NAMALWA (cell line): ENCODE data around the gene PRKAR2B.

Experiments
- DNase-seq: peaks from one replicate; pipeline ENCODE4 v3.0.0-alpha.2; 2015; ENCODE audit warnings: low spot score

PRKAR2B gene

GRCh38 chr7:107044347-107045194 lies at the start of gene PRKAR2B:
PRKAR2B (plus strand) TSS chr7:107044705; CDS start chr7:107044908, 203 bp downstream.
- DNase-seq: peak; percentile 91

GRCh38 chr7:106994833-106995232 lies 49.7 kb upstream of the PRKAR2B start:
- DNase-seq: no peak

- no peak for DNase-seq
Measured at GRCh38 chr7:106997487-106998271, 46.8 kb upstream of the PRKAR2B start.

- no peak for DNase-seq
Measured at GRCh38 chr7:106999023-106999422, 45.5 kb upstream of the PRKAR2B start.

- DNase-seq: no peak
Measured at GRCh38 chr7:107001490-107001889, 43.0 kb upstream of the PRKAR2B start.

GRCh38 chr7:107002126-107002525 lies 42.4 kb upstream of the PRKAR2B start:
- no peak for DNase-seq

- no peak for DNase-seq
Measured at GRCh38 chr7:107002529-107002998, 41.9 kb upstream of the PRKAR2B start.

- no peak for DNase-seq
Measured at GRCh38 chr7:107007007-107007891, 37.3 kb upstream of the PRKAR2B start.

GRCh38 chr7:107007892-107008287 lies 36.6 kb upstream of the PRKAR2B start:
- DNase-seq: no peak

- no peak for DNase-seq
Measured at GRCh38 chr7:107009846-107010203, 34.7 kb upstream of the PRKAR2B start.

GRCh38 chr7:107012691-107013090 lies 31.8 kb upstream of the PRKAR2B start:
- DNase-seq: no peak

- no peak for DNase-seq
Measured at GRCh38 chr7:107014387-107015023, 30.0 kb upstream of the PRKAR2B start.

- no peak for DNase-seq
Measured at GRCh38 chr7:107016312-107016711, 28.2 kb upstream of the PRKAR2B start.

- DNase-seq: no peak
Measured at GRCh38 chr7:107017965-107018719, 26.4 kb upstream of the PRKAR2B start.

GRCh38 chr7:107020400-107020799 lies 24.1 kb upstream of the PRKAR2B start:
- no peak for DNase-seq

- no peak for DNase-seq
Measured at GRCh38 chr7:107021600-107021999, 22.9 kb upstream of the PRKAR2B start.

- DNase-seq: no peak
Measured at GRCh38 chr7:107023522-107024151, 20.9 kb upstream of the PRKAR2B start.

- DNase-seq: no peak
Measured at GRCh38 chr7:107024906-107025305, 19.6 kb upstream of the PRKAR2B start.

- DNase-seq: no peak
Measured at GRCh38 chr7:107025449-107026103, 18.9 kb upstream of the PRKAR2B start.

GRCh38 chr7:107026166-107026565 lies 18.3 kb upstream of the PRKAR2B start:
- DNase-seq: no peak
